GM19452 (cell line): ENCODE results near the gene MEIOC.

ENCODE experiments used
- ATAC-seq: cut with Tn5 transposase; IDR thresholded peaks from one replicate; pipeline ENCODE4 v1.9.1; 2021; ENCODE audit not compliant: unreplicated experiment

MEIOC gene

DNA sequence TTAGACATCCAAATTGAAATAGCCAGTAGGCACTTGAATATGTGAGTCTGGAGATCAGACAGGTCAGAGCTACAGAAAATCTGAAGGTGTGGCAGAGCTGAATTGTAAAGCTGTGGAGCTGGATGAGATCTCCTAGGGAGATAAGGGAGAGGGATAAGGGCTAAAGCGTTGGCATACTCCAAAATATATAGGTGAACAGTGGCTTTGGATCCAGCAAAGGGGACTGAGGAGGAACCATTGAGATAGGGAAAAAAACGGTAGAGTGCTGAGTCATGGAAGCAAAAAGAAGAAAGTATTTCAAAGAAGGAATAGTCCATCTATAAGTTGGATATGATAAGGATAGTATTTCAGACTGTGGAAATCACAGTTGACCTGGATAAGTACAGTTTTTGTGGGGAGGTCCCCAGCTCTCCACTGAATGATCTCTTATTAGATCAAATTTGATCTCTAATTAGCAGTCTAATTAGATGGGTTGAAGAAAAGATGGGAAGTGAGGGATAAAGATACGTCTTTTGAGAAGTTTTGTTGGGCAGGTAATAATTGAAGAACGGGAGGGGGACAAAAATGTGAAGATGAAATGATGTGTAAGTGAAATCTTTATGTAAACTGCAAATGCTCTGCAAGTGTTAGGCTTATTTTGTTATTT is 51.6 kb downstream of the MEIOC start:
- no peak for ATAC-seq

DNA sequence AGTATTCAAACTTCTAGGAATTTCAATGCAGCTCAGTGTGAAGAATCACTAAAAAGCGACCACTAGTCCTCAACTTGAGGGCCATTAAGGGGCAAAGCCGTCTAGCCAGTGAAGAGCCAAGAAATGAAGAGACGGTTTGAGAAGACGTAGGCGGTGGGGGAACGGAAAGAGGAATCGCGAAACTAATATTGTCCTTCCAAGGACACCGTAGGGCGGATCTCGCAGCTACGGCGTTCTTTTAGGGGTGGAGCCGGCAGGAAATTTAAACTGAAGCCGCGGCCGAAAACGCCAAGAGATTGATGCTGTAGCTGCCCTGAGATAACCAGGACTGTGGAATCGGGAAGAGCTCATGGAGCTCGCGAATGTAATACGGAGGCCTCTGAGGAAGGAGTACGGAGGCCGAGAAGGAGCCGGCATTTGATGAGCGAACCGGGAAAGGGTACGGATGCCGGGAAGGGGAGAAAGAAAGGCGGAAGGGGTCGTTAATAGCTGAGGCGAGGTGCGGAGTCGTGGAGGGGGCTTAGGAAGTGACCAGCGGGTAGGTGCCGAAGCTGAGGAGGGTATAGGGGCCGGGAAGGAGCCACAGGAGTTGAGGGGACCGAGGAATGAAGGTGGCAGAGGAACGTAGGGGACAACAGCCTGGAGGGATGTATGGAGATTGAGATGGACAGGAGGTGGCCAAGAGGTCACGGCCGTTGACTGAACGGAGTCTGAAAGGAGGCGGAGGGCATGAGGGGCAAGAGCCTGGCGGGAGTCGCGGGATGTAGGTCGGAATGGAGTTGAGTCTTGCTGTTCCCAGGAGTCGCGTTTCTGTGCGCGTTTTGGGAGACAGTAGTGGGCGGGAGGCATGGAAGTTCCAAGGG is 52.4 kb downstream of the MEIOC start, which contains the start of gene DBF4B:
Gene DBF4B, plus strand, starts transcription at position 265 of the 863 bp plus-strand sequence. Its CDS starts 156 bp downstream, at position 421.
- ATAC-seq, result no peak

DNA sequence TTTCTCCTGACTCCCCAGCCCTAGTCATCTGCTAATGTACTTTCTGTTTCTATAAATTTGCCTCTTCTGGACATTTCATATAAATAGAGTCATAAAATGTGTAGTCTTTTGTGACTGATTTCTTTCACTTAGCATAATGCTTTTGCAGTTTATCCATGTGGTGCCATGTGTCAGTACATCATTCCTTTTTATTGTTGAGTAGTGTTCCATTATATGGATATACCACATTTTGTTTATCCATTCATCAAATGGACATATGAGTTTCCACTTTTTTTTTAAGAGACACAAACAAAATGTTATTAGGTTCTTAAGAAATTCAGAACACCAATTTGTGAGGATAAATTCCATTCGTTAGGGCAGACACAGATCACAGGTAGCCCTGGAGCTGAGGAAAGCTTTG is 63.2 kb downstream of the MEIOC start:
- no peak for ATAC-seq

DNA sequence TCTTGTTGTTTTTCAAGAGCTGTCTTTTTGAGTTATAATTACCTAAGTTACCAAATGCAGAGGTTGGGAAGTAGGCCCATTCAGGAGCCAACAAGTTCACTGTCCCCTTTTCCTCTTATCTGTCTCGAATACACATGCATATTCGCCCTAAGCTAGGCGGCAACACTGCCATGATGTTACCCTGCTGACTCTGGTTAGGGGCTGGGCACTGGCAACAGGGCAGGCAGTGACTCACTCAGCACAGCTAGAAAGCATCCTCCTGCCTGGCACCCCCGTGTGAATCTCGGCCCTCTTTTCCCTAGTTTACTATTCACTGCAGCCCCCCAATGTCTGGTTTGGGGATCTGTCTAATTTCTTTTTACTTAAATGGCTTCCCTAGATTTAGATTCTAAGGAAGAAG is 66.0 kb downstream of the MEIOC start:
- ATAC-seq, result no peak
